ENCODE data around the gene PRKCH.
"Not testable (repeated sequence)": the region's sequence is repeated elsewhere in the genome, so short reads cannot be mapped to it uniquely, and the experiment has no call there.

Gene PRKCH

DNA sequence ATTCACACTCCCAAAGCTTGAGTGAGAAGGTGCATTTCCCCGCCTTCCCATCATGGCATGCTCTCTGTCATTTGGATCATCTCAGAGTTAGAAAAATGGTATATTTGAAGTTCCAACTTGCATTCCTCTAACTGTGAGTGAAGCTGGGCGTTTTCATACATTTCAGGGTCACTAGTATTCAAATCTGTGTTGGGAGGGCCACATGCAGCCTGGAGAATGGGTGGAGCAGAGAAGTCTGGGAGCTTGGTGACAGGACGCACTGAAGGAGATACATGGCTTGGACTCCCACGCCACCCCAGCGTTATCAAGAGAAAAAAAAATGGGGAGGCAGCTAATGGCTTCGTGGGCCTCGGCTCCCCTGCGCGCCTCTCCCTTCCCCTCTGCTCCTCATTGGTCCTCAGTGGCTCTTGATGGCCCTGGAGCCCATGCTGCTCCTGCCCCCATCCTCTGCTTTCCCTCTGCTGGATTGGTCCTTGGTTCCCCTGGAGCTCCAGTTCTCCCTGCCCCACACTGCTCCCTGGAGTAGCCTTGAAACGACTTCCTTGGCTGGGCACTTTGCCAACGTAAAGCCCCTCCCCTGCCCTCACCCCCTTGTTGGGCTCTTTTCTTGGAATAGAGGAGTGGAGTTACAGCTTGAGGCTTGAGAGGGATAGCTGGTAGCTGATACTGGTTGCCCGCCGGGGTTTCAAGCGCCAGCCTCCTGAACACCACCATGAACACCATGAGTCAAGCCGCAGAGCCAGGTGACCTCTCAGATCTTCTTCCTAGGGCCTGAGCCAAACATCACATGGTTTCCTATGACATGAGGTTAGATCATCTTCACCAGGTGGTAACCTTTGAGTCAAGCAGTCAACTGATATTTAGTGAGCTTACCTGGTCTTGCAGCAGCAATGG is 139.6 kb downstream of the PRKCH start:
- DNase-seq: no peak

GRCh38 chr14:61461808-61462275 is 140.5 kb downstream of the PRKCH start:
- peak in 1 of 2 donors; percentile 72 for DNase-seq

DNA sequence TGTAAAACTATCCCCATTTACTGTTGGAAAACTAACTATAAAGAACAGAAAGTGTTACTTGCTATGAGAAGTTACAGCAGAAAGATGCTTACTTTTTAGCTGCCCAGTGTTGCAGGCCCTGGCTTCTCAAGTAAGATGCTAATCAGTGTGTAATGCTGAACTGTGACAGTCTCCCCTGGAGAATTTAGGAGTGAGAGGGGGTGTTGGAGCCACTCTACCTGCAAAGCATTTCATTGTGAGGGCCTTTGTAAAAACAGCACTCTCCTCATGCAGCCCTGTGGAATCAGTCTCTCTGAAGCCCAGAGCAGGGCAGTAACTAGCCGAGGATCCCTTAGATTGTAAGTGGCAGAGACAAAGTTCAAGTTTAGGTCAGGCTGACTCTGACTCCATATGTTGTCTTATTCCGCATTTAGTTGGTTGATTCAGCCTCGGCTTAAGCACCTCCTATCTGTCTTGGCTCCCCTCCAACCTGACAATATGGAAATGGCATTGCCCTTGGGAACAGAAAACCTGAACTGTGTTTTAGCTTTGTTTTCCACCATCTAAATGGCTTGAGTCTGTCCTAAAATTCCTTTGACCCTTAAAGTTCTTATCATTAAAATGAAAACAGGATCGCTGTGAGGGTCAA is 141.3 kb downstream of the PRKCH start:
- no peak for DNase-seq

DNA sequence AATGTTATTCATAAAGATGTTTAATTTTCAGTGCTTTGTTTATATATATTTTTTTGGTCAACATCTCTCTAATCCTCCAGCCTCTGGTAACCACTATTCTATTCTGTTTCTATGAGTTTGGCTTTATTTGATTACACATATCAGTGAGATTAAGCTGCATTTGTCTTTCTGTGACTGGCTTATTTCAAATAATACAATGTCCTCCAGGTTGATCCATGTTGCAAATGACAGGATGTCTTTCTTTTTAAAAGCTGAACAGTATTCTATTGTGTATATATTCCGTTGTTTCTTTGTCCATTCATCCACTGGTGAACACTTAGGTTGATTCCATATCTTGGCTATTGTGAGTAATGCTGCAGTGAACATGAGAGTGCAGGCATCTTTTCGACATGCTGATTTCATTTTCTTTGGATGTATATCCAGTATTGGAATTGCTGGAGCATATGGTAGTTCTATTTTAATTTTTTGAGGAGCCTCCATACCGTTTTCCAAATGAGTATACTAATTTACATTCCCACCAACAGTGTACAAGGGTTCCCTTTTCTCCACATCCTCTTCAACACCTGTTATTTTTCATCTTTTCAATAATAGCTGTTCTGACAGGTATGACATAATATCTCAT is 142.4 kb downstream of the PRKCH start:
- no peak for DNase-seq

GRCh38 chr14:61464539-61465320 is 143.4 kb downstream of the PRKCH start:
- DNase-seq: not testable (repeated sequence)

DNA sequence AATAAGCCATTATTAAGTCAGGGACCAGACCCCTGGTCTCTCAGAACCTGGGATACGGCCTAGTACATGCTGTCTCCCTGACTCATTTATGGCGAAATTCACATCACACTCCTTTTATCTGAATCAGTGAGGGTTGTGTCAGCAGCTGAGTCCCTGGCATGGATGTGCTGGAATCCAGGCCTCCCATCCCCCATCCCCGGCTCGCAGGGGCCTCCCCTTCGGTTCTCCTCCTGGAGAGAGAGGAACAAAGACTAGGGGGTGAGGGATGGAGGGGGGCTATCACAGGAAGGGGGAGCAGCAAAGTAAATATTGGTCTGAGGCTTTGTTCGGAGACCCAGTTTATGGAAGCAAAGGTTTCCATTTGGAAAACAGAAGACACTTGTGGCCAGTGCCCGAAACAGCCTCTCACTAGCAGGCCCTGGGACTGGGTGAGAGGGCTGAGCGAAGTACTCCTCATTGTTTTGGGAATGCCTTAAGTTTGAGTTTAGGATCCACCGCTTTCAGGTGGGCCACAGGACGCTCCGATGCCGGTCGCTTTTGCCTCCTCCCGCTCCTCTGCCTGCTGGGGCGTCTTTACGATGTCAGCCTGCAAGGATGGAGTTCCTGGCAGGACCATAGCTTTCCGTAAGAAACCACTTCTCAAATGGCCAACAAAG is 145.0 kb downstream of the PRKCH start:
- no peak for DNase-seq

- no peak for DNase-seq
Observed at GRCh38 chr14:61466905-61467280, 145.5 kb downstream of the PRKCH start.

GRCh38 chr14:61467296-61467695 is 145.9 kb downstream of the PRKCH start:
- no peak for DNase-seq

DNA sequence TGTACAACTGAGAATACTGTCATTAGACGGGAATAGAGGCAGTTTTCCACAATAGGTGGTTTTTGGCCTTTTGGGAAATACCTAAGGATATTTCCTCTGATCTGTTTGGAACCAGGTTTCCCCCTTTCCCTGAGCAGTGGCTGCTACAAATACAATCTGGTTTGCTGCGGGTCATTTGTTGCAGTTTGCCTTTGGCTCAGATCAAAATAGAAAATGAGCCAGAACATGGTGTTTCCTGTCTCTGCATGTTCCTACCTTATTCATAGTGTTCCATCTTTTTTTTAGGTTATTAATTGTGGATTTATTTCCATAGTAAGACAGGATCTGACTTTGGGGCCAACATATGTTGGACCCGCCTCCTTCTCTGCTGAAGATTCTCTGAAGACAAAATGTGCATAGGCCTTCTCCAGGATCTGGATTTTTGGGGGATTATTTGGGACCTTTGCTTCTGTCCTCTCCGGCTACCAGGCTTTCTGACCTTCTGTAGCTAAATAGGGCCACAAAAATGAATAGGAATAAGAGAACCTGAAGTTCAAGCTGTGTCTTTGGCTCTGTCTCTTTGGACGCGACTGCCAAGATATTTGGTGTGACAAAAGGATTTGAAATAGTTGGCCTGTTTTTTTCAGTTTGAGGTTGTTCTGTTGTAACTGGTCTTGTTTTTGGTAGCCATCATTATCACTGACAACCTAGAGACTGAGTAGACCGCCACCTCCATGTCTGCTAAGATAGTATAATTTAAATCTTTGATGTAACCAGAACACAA is 146.9 kb downstream of the PRKCH start:
- no peak for DNase-seq

GRCh38 chr14:61469781-61470180 is 148.4 kb downstream of the PRKCH start:
- DNase-seq: no peak

DNA sequence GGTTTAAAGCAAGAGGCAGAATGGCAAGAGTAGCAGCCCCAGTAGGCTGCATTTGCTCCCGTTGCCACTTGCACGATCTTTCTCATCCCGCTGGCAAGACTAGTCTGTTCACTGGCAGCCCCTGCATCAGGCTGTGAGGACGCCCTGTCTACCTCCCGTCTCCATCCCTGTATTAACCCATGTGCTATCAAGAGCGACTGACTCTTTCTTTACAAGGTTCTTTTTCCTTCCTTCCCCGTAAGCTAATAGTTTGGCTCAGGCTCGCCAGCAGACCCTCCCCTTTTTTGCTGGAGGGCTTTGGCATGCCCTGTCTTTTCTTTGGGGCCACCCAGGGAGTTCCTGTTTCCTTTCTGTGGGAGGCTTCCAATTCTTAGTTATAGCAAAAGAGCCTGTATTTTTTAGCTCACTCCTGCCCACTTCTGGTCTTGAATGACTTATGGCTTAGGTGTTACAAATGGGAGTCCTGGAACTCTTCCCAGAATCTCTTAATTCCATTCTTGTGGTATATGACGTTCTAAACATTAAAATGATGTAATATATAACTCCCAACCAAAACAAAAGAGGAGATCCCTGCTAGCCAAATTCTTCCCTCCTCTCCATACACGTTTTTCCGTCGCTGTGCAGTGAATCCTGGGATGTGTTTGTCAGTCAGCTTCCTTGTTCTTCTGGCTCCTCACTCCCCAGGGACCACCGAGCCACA is 149.0 kb downstream of the PRKCH start:
- peak in 1 of 2 donors; percentile 58 for DNase-seq

GRCh38 chr14:61470961-61471293 is 149.5 kb downstream of the PRKCH start:
- no peak for DNase-seq

- no peak for DNase-seq
Observed at GRCh38 chr14:61471297-61472005, 150.1 kb downstream of the PRKCH start.

GRCh38 chr14:61472011-61472672 is 150.8 kb downstream of the PRKCH start:
- peak in 1 of 2 donors; percentile 73 for DNase-seq

- DNase-seq: peak in 1 of 2 donors; percentile 37
Observed at GRCh38 chr14:61472801-61473376, 151.5 kb downstream of the PRKCH start.

DNA sequence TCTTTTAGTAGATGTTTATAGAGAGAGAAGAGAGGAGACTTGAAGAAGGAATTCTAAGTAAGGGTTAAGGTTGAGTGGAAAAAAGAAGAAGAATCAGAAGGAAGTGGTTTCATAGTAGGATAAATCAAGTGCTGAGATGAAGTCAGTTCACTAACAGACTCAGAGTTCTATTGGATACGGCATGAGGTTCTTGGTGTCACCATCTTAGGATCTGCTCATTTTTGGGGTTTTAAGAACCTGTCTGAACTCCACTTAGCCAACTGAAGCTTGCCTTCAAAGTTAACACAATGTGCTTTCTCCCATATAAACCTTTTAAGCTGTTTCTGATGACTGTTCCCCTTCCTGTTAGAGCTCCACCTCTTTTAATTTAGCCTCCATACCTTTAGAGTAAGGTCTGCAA is 152.6 kb downstream of the PRKCH start:
- DNase-seq: peak in 1 of 2 donors; percentile 28

- no peak for DNase-seq
Observed at GRCh38 chr14:61474701-61475100, 153.3 kb downstream of the PRKCH start.

DNA sequence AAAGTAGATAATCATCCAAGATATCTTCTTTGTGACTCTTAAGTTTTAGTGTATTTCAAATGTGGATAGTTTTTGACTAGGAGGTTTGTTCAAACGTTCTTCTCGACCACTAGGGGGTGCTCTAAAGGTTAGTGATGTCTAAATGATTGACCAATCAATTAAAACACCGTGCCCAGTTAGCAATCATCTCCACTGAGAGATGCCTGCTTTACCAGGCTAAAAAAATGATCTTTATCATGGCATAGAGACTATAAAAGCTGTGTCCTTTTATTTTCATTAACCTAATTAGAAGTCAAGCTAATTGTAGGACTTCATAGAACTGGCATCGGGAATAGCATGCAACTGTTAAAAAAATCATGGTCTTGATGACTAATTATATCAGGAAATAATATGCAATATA is 153.9 kb downstream of the PRKCH start:
- DNase-seq: peak in 1 of 2 donors; percentile 25

GRCh38 chr14:61476105-61476753 is 154.8 kb downstream of the PRKCH start:
- DNase-seq: no peak

Data from bone marrow (tissue), 2 donors.